Measurements from ENCODE around the gene TMEM219.

- TF ChIP-seq CTCF (IDR thresholded peaks at IDR 0.05; ENCODE audit: control extremely low read depth in 1 of 3, insufficient read depth in 1 of 3, low read depth in 1 of 3, low read length in 3 of 3), result no peak
- TF ChIP-seq BRCA1 (IDR thresholded peaks at IDR 0.05; ENCODE audit: low read depth, low read length), result no peak
- TF ChIP-seq CHD2 (IDR thresholded peaks at IDR 0.05; ENCODE audit: low read length), result 0 out of 2 replicates have a peak, but pooled peaks have one; percentile 15
- TF ChIP-seq EP300 (IDR thresholded peaks at IDR 0.05; ENCODE audit: borderline replicate concordance in 1 of 2, low read depth in 2 of 2, low read length in 2 of 2), result no peak
- TF ChIP-seq EZH2 (IDR thresholded peaks at IDR 0.05; ENCODE audit: low read depth, low read length, severe bottlenecking), result no peak
- no peak for TF ChIP-seq SUZ12 (IDR thresholded peaks at IDR 0.05; ENCODE audit: low read length)
- TF ChIP-seq EGR1 (IDR thresholded peaks at IDR 0.05; ENCODE audit: borderline replicate concordance, low read depth, low read length), result peak; percentile 51; the same call in 1 of the 2 replicates
- TF ChIP-seq POLR2A (IDR thresholded peaks at IDR 0.05; ENCODE audit: control extremely low read depth in 1 of 2, low read depth in 2 of 2, low read length in 2 of 2), result no peak
- no peak for TF ChIP-seq ZNF274 (IDR thresholded peaks at IDR 0.05; ENCODE audit: borderline replicate concordance, extremely low read depth, low read length)
- peak; percentile 96 for TF ChIP-seq YY1 (IDR thresholded peaks at IDR 0.05; ENCODE audit: low read depth, low read length)
- TF ChIP-seq POLR2AphosphoS5 (IDR thresholded peaks at IDR 0.05; ENCODE audit: low read depth, low read length), result no peak; the same call in 1 of the 2 replicates
Observed at GRCh38 chr16:29995911-29996765, 34.3 kb downstream of the TMEM219 start, which contains the start of gene INO80E.

Measured in H1 (cell line).